SW 1271 (cell line): Measurements from ENCODE around the gene AIDA.
"Not testable (repeated sequence)": the region's sequence is repeated elsewhere in the genome, so short reads cannot be mapped to it uniquely, and the experiment has no call there.

Experiments used
- DNase-seq, 2 experiments: peaks; one replicate each; lab custom pipeline; 2025; lab: John Stamatoyannopoulos, UW

The AIDA gene

DNA sequence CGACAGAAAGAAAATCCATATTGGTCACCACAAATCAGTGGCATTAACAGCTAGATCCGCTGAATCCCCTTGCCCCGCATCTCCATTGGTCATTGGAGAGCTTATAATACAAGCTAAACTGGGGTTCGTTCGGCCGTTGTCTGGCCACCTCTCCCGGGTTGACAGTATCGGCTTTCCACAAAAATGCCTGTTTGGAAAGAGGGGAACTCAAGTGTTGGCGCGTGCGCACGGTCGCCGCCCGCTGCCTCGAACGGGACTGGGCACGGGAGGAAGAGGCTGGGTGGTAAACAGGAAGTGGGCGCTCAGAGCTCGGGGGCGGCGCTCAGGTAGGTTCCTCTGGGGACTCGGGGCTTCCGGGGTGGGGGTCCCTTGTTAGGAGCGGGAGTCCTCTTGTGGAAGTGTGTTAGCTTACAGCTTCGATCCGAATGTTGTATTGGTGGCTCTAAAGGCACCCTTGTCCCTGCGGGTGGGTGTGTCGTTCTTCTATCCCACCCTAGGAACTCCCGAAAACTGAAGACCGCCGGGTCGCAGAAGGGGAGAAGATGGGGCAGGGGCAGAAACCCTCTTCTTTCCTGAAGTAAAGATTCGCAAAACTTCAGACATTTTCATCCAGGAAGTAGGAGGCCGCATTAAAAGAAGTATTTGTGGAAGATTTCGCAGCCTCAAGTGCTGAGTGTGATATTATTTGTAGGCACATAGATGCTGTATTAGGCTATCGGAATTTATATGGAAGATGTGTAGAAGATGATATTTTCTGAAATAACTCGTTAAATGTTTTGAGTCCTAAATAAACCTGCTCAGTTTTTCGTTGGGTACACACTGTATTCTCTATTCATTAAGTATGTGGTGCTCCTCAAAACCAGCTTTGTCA lies 1.0 kb upstream of the AIDA start:
- peak; percentile 56 to 84 for DNase-seq

DNA sequence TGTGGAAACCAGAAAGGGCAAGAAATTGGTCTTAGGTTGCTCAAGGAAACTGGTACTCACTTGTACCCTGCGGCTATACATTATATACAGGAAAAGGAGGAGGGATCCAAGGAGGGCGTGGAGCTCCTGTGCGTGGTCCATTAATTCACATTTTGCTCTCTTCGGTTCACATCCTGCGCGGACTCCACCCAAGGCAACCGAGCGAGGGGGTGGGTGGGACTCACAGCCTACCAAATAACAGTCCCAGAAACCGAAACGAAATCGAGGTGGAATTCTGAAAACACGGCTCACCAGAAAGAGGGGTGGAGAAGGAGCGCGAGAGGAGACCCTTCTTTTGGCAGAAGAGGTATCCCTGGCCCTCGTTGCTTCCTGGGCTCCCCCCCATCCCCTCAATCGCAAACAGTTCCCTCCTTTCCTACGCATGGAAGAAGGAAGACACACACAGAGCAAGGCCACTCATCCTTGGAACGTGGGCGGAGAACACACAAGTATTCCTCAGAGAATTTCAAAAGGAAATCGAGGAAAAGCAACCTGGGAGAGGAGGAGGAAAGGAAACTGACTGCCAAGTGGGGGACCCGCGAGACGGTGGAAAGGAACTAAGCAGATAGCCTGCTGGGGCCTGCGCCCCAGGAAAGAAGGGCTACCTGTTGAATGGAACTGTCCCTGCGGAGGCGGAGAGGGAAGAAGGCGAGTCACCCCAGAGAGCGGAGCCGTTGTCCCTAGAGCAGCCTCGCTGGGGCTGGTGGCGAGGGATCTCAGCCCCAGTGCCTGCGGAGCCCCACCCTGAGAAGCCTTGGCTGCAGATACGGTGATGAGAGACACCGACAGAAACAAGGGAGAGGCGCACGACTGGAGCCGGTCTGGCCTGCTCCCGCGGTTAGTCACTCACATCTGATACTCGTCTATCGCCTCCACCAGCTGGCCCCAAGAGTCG lies 705 bp downstream of the AIDA start:
- DNase-seq = peak; percentile 35 to 75

DNA sequence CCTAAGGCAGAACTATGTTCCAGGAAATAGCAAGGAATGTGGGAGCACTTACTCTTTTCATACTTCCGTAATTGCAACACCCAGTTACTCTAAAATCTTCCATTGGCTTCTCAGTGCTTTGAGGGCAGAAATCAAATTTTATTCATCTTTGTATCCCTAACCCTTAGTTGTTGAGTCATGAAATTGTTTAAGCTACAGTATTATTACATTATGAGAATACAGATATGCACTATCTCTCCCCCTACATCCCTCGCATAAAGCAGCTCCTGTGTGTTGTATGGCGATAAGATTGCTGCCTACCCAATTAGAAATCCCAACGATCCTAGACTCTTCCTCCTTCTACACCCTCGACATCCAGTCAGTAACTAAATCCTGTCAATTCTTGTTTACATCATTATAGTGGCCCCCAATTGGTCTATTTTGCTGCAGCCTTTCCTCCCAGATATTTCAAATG lies 2.6 kb downstream of the AIDA start:
- no peak for DNase-seq

DNA sequence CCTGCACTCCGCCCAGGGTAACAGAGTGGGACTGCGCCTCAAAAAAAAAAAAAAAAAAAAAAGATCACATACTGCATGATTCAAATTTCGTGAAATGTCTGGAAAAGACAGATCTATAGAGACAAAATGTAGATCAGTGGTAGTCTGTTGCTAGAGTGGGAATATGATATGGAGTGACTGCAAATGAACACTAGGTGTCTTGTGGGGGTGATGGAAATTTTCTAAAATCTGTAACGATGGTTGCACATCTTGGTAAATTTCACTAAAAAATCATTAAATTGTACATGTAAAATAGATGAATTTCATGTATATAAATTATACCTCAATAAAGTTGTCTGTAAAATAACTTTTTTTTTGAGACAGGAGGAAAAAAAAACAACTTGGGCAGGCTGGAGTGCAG lies 5.5 kb downstream of the AIDA start:
- DNase-seq = no peak

DNA sequence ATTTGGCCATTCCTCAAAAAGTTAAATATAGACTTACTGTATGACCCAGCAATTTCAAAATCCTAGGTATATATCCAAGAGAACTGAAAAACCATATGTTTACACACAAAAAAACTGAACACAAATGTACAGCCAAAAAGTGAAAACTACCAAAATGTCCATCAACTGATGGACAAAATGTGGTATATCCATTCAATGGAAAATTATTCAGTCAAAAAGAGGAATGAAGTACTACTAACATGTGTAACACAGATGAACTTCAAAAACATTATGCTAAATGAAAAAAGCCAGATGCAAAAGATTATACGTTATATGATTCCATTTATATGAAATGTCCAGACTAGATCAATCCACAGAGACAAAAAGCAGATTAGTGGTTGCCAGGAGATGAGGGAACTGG lies 8.0 kb downstream of the AIDA start:
- DNase-seq = no peak

DNA sequence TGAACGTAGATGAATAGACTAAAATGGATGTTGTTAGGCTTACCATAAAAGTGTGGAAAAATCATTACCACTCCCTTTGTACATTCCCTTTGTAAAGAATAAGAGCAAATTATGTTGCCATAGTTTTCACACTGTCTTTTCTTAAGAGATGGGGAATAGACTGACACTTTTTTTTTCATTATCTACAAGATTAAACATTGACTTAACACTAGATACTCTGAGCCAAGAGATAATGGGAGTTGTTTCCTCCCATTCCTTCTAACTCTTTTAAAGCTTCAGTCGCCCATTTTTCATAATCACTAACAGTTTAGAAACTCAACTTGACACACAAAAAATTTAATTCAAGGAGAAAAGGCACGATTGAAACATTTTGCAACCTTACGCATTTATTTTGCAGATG lies 10.1 kb downstream of the AIDA start:
- DNase-seq = no peak

DNA sequence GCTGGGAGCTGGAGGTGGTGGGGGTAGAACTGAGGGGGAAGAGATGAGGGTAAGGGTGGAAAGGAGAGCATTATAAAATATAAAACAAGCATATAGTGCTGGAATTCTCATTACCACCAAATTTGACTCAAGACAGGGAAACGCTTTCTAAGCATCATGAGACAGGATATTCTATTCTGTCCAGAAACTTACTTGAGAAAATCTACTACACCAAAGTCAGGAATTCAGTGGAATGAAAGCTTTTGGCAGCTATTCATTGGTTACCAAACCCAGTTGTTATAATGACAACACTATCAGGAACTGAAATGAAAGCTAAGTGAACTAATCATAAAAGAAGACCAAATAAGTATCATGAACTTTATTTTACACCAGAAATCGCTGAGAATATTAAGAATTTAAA lies 14.5 kb downstream of the AIDA start:
- DNase-seq = no peak

DNA sequence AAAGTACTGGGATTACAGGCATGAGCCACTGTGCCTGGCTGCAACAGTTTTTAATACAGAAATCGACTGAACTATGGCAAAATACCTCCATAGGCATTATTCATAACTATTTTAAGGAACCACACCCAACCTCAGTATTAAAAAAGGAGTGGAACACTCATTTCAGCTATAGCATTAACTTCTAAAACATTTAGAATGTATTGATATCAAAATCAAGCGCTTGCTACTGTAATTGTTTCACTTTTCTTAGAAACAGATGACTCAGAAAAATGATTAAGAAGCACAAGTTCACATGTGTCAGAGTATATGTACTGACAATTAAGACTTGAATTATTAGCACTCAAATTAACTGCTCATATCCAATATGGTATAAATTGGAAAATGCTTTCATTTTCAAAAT lies 15.1 kb downstream of the AIDA start:
- no peak for DNase-seq

DNA sequence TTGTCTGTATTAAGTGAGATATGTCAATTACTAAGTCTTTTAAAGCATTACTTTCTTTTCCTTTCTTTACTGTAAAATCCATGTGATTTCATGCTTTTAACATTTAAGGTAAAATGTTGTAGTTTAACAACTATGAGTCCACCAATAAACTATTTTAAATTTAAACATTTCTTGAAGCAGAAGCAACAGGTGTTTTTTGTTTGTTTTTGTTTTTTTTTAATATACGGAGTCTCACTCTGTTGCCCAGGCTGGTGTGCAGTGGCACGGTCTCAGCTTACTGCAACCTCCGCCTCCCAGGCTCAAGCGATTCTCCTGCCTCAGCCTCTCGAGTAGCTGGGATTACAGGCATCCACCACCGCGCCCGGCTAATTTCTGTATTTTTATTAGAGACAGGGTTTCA lies 15.6 kb downstream of the AIDA start:
- DNase-seq = no peak

DNA sequence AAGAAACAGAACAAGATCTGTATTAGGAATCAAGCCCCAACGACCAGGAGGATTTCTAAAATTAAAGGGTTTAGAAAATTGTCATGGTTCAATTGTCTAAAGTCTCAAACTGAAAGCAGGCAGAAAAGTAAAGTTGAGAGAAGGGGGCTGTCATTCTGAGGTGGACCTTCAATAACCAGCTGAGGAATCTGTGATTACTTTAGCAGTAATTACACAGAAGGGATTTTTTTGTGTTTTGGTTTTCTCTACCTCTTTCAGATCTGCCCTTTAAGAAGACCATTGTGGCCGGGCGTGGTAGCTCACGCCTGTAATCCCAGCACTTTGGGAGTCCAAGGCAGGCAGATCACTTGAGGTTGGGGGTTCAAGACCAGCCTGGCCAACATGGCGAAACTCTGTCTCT lies 17.4 kb downstream of the AIDA start:
- no peak for DNase-seq

DNA sequence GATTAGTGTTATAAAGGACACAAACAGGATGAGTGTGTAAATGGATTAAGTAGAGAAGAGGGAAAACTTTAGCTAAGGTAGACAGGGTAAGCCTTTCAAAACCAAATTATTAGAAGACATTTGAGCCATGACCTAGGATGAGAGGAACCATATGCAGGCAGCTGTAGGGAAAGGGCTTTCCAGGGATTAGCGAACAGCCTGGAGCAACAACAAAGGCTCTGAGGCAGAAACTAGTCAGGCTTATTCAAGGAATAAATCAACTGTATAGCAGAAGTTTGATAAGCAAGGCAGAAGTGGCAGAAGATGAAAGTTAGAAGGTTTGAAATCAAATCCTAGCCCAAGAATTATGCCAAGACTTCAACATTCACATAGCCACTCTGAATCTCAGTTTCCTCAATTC lies 21.3 kb downstream of the AIDA start:
- DNase-seq = no peak

DNA sequence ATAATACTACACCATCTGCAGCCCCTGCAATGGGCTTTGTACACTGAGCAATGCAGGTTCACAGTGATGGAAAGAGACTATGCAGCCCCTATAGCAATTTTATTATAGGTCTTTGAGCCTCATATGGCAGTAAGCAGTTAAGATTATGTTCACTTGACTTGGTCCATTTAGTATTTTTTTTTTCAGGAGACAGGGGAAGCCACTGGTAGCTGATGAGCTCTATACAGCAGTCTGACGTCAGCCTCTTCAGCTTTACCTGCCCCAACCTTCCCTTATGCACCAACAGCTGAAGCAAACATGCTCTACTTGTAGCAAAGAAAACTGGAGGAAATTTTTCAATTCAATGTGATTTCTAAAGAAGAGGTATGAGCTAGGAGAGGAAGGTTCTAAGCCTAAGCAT lies 32.2 kb downstream of the AIDA start:
- no peak for DNase-seq

DNA sequence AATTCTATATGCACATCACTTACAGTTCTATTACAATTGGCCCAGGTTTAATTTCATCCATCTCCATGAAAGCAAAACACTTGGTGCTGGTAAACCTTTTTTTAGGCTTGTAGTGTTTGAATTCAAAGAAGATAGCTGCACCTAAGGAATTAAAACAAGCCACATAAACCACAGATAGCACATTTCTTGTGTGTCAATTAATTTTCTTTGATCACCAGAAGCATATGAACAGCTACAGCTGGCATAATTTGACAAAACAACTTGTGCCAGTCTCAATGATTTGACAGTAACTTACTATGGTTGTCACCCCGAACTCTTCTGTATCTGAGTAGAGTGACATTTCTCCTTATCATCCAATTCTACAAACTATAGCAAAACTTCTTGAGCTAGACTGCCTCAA lies 42.2 kb downstream of the AIDA start:
- no peak for DNase-seq

DNA sequence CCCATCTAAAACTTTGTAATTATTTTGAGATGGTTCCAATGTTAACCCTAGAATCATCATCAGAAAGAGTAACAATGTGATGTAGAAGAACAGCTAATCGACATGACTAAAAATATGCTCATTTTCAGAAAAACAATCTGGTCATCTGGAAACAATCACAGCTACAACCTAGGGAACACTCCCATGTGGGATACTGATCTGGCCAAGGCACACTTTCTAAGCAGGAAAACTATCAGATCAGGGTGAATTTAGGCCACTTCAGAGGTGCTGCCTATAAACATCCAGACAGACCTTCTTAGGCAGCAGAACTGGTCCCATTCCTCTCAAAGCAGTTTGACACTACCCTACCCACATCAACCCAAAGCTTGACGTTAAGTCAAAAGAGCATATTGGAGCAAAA lies 43.2 kb downstream of the AIDA start:
- not testable (repeated sequence) for DNase-seq

DNA sequence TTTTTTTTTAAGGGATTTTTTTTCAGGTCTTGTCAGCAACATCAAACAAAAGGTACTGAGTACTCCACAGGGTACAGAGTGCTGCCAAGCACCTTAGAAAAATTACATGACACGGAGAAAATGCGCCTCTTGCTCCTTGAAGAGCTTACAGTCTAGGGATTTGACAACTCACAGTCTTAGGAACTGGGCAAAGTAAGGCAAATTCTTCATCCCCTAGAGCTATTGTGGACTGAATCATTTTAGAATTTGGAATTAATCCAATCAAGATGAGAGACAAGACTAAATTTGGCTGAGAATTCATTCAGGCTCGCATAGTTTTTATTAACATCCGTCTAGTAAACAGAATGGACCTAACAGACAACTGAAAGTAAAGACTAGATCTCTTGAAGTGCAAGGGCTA lies 44.1 kb downstream of the AIDA start:
- not testable (repeated sequence) for DNase-seq

DNA sequence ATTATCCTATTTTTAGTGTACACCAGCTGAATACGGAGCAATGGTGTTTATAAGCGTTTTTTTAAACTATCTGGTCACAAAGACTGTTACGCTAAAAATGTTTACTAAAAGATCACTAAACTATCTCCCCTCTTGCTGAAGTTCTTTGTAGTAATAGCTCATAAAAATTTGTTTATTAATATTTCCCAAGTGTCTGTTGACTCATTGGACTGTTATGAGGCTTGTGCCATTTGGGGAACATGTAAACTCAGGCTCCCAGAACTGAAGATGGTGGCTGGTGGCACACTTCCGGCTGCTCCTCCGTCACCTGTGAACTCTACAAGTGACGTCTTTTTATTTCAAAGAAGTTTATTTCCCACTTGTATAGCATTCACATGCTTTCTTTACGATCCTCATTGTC lies 46.3 kb downstream of the AIDA start:
- DNase-seq = no peak

DNA sequence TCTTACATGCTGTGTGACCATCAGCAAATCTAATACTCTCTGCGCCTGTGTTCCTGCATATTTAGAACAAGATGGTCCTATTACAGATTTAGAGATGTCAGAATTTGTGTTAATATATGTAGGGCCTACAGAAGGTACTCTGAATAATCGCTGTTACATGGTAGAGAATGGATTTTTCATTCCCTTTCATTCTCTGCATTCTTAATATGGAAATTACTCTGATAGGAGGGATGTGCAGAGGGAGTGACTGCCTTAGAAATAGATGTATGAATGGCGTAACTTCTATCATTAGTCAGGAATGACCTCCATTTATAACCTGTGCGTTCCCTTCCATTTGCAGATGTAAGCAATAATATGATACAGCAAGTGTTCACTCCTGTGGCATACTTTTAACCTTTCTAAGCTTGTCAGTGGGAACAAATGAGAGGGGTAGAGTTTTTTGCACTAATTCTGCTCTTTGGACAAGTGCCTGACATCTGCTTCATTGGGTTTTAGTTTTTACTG lies 48.8 kb downstream of the AIDA start:
- DNase-seq = no peak

DNA sequence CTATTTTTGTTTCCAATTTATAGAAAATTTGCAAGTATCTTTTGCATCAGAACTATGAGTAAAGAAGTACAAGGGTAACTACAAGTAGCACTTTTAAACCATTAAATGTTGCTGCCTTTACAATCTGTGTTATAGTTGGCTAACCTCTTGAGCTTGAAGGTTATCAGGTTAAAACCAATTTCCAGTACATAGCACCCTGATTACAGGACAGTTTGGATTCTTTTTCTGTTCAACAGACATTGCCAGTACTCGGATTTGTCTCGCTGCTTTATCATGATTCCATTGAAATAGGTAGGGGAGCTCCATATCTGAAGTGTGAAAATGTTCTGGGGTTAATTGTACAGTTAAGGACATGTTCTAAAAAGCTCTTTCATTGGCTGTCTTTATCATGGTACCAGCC lies 54.4 kb downstream of the AIDA start:
- no peak for DNase-seq

DNA sequence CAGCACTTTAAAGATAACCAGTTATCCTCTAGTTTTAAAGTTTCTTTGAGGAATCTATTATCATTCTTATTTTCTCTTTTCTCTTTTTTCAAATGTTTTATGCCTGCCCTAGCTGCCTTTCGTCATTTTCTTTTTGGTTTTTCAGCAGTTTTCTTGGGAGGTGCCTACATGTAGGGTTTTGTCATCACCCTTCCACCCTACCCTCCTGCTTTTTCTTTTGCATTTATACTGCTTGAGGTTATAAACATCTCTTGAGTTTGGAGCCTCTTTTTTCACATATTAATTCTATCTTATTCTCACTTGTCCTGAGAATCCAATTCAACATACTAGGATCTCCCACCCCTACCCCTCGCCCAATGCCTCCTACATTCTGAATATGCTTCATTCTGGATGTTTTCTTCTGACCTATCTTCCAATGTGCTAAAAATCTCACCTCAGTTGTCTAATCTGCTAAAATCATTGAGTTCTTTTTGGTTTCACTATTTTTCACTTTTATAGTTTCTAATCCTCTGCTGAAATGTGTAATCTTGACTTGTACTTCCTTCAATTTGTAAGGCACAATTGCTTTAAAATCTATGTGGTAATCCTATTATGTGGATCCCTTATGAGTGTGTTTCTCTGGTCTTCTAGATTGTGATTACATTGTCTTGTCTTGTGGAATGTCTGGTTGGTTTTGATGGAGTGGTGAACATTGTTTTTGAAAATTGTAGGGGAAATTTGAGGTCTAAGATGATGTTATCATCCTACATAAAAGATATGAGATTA lies 55.7 kb downstream of the AIDA start:
- DNase-seq = no peak

DNA sequence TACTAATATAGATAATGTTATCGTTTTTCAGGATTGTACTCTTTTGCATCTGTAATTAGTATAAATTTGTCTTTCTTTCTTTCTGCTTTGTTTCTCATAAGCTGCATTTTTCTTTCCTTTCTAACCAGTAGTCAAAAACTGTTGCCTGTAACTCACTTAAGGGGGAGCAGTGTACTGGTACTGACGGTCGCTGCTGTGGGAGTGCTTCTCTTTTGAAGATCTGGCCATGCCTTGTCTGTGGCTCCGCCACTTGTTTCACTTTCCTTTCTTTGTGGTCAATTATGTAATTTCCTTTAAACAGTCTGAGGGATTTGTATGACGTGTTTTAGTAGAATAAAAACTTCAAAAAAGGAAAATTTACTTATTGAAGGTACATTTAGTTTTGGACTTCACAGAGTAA lies 57.4 kb downstream of the AIDA start:
- no peak for DNase-seq

DNA sequence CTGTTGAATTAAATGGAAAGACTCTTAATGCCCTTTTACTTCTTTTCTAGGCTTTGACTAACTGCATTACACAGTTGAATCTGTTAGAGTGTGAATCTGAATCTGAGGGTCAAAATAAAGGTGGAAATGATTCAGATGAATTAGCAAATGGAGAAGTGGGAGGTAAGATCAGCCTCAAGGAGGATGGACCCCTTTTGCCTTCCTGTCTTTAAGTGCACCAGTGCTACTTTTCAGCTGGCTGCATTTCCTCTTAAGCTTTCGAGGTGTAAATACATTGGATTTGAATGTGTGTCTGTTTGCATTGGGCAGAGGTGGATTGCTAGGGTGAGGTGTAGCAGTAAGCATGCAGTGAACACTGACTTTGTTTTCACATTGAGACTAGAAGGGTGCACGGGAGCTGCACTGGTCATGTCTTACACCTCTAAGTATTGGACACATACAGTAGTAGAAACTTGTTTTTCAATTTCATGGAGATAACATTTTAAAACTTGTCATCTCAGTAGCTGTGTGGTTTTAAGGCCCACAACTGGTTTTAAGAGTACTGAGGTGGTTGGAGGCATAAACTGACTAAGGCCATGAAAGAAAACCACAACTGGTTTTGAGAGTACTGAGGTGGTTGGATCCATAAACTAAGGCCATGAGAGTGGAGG lies 59.0 kb downstream of the AIDA start:
- no peak for DNase-seq

DNA sequence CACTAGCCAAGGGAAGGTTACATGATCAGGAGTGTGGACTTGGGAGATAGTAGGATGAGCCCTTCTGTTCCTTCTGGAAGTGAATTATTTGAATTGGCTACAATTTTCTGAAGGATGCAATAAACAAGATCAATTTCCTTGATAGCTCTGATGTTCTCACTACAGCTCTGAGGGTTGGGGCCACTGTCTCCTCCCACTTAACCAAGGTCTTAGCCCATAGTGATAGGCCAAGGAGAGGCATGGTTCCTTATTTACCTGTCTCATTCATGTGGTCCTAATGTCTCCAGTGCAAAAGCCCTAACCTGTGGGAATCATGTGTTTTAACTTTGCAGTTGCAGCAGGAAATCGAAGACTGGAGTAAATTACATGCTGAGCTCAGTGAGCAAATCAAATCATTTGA lies 59.6 kb downstream of the AIDA start:
- no peak for DNase-seq
